ENCODE results near the gene EMSY. TPM values are rescaled to one million over a fixed set of nuclear protein-coding genes. Genes with fewer than 3 reads are reported as not detected.

The EMSY gene
- polyA plus RNA-seq, 1 of the 3 experiments (the other 2 are of a cell fraction) = 11.1 TPM

DNA sequence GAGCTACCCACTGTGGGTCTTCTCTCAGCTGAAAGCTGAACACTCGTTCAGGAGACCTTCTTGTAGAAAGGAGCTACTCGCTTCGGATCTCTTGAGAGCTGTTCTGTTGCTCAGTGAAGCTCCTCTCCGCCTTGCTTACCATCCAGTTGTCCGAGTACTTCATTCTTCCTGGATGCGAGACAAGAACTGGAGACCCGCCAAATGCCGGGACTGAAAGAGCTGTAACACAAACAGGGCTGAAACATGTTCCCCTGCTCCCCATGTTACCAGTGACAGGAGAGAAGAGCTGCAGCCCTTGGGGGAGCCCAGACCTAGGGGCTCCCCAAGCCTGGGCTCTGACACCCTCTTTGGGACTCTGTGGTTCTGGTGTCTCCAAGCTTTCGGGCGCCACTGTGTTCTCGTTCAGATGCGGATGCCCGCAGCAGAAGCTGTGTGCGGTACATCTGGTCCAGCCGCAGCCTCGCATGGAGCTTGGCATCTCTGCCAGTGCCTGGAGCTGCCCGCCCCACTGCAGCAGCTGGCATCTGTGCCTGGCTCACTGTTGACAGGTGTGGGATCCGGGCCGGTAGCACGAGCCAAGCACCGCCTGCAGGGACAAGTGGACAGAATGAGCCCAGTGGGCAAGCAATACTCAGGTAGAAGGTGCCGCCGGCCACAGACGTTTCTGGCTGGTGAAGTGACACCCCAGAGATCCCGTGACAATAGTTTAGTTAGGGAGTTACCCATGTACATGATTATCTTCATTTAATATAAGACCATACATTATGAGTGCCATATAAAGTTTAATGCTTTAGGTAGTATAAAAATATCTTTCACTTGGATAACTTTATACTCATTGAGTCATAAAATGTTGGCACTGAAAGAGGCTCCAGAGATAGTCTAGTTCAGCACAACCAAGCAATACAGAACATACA, 49.1 kb downstream of the EMSY start:
- POLR2A ChIA-PET = no interaction called here
- Histone ChIP-seq H3K27ac (ENCODE audit: low read depth in 2 of 2, low read length in 1 of 2) (no peak overlapping the region), H4K20me1 (ENCODE audit: insufficient read depth) (no peaks in the 10 kb centered on the region), H3K4me1 (ENCODE audit: control insufficient read depth in 1 of 2, insufficient read depth in 2 of 2, low read depth in 1 of 2, low read length in 1 of 2) (no peaks in the 10 kb centered on the region), H3K9me2 (no peaks in the 10 kb centered on the region), H3K27me3 (ENCODE audit: insufficient read depth) (no peaks in the 10 kb centered on the region), H2AFZ (ENCODE audit: low read depth) (no peak overlapping the region), H3K9ac (no peak overlapping the region), H3K36me3 (replicated peaks in 1 of 2; ENCODE audit: control insufficient read depth in 1 of 2, insufficient read depth in 2 of 2, low read length in 1 of 2) (peaks cover 26 to 30% of the 10 kb centered on the region in 2 experiments), H3K4me2 (no peak overlapping the region), H3F3A (replicated peaks; ENCODE audit: insufficient read depth) (no peaks in the 10 kb centered on the region), H3K4me3 (ENCODE audit: low read depth in 2 of 2, low read length in 1 of 2) (no peak overlapping the region), H3K79me2 (ENCODE audit: insufficient read depth) (no peaks in the 10 kb centered on the region), H3K9me3 (no peaks in the 10 kb centered on the region)
- CTCF ChIA-PET = interaction anchor here (1.1 kb wide), 1 partner anchor 18 kb away, joined by 4 read pairs; no protein-coding TSS in a partner anchor
- WGBS (ENCODE audit: low lambda C conversion rate) = 93% methylated on average over 15 of the region's 25 CpGs
- DNase-seq = no peak
- no peak for TF ChIP-seq FOXM1 (IDR thresholded peaks at IDR 0.05; ENCODE audit: low read depth)

GRCh38 chr11:76495019-76495418, 50.2 kb downstream of the EMSY start:
- Histone ChIP-seq H3K9me2 (no peaks in the 10 kb centered on the region), H3K9me3 (no peaks in the 10 kb centered on the region), H3K4me1 (ENCODE audit: control insufficient read depth in 1 of 2, insufficient read depth in 2 of 2, low read depth in 1 of 2, low read length in 1 of 2) (no peaks in the 10 kb centered on the region), H3K27me3 (ENCODE audit: insufficient read depth) (no peaks in the 10 kb centered on the region), H3K36me3 (replicated peaks in 1 of 2; ENCODE audit: control insufficient read depth in 1 of 2, insufficient read depth in 2 of 2, low read length in 1 of 2) (peaks cover 26 to 30% of the 10 kb centered on the region in 2 experiments), H3F3A (replicated peaks; ENCODE audit: insufficient read depth) (no peaks in the 10 kb centered on the region), H3K4me2 (no peak overlapping the region), H3K4me3 (ENCODE audit: low read depth in 2 of 2, low read length in 1 of 2) (no peak overlapping the region), H2AFZ (ENCODE audit: low read depth) (no peak overlapping the region), H3K79me2 (ENCODE audit: insufficient read depth) (no peaks in the 10 kb centered on the region), H4K20me1 (ENCODE audit: insufficient read depth) (no peaks in the 10 kb centered on the region), H3K27ac (ENCODE audit: low read depth in 2 of 2, low read length in 1 of 2) (no peak overlapping the region), H3K9ac (no peak overlapping the region)
- TF ChIP-seq, protein P1, sequence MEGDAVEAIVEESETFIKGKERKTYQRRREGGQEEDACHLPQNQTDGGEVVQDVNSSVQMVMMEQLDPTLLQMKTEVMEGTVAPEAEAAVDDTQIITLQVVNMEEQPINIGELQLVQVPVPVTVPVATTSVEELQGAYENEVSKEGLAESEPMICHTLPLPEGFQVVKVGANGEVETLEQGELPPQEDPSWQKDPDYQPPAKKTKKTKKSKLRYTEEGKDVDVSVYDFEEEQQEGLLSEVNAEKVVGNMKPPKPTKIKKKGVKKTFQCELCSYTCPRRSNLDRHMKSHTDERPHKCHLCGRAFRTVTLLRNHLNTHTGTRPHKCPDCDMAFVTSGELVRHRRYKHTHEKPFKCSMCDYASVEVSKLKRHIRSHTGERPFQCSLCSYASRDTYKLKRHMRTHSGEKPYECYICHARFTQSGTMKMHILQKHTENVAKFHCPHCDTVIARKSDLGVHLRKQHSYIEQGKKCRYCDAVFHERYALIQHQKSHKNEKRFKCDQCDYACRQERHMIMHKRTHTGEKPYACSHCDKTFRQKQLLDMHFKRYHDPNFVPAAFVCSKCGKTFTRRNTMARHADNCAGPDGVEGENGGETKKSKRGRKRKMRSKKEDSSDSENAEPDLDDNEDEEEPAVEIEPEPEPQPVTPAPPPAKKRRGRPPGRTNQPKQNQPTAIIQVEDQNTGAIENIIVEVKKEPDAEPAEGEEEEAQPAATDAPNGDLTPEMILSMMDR (IDR thresholded peaks at IDR 0.05) = no peak
- TF ChIP-seq EZH2phosphoT487 (IDR thresholded peaks at IDR 0.05; ENCODE audit: borderline replicate concordance, low read depth) = no peak
- no peak for TF ChIP-seq SIN3A (IDR thresholded peaks at IDR 0.05; ENCODE audit: borderline replicate concordance, low read depth, low read length)
- ChIA-PET POLR2A (no interaction called here), CTCF (no interaction called here)
- no peak for DNase-seq
- 100% methylated on average over 3 of the region's 3 CpGs for WGBS (ENCODE audit: low lambda C conversion rate)

GRCh38 chr11:76496174-76496573, 51.4 kb downstream of the EMSY start:
- H3K4me2 ChIP-seq = no peak overlapping the region
- no peak for TF ChIP-seq EP300 (IDR thresholded peaks at IDR 0.05; ENCODE audit: borderline replicate concordance in 1 of 2, low read depth in 1 of 2, low read length in 1 of 2)
- TF ChIP-seq, protein P2, sequence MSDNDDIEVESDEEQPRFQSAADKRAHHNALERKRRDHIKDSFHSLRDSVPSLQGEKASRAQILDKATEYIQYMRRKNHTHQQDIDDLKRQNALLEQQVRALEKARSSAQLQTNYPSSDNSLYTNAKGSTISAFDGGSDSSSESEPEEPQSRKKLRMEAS (IDR thresholded peaks at IDR 0.05; ENCODE audit: low read depth) = no peak
- no peak for TF ChIP-seq EZH2phosphoT487 (IDR thresholded peaks at IDR 0.05; ENCODE audit: borderline replicate concordance, low read depth)
- TF ChIP-seq, protein P3, sequence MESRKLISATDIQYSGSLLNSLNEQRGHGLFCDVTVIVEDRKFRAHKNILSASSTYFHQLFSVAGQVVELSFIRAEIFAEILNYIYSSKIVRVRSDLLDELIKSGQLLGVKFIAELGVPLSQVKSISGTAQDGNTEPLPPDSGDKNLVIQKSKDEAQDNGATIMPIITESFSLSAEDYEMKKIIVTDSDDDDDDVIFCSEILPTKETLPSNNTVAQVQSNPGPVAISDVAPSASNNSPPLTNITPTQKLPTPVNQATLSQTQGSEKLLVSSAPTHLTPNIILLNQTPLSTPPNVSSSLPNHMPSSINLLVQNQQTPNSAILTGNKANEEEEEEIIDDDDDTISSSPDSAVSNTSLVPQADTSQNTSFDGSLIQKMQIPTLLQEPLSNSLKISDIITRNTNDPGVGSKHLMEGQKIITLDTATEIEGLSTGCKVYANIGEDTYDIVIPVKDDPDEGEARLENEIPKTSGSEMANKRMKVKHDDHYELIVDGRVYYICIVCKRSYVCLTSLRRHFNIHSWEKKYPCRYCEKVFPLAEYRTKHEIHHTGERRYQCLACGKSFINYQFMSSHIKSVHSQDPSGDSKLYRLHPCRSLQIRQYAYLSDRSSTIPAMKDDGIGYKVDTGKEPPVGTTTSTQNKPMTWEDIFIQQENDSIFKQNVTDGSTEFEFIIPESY (IDR thresholded peaks at IDR 0.05; ENCODE audit: borderline replicate concordance, low read depth) = no peak
- 97% methylated on average over 1 of the region's 1 CpG for WGBS (ENCODE audit: low lambda C conversion rate)
- no peaks in the 10 kb centered on the region for H3F3A ChIP-seq (replicated peaks; ENCODE audit: insufficient read depth)
- no peak overlapping the region for H3K9ac ChIP-seq
- H3K27me3 ChIP-seq (ENCODE audit: insufficient read depth) = no peaks in the 10 kb centered on the region
- no peaks in the 10 kb centered on the region for H3K79me2 ChIP-seq (ENCODE audit: insufficient read depth)
- POLR2A ChIA-PET = no interaction called here
- no peaks in the 10 kb centered on the region for H3K9me2 ChIP-seq
- no peak overlapping the region for H3K27ac ChIP-seq (ENCODE audit: low read depth in 2 of 2, low read length in 1 of 2)
- no peaks in the 10 kb centered on the region for H4K20me1 ChIP-seq (ENCODE audit: insufficient read depth)
- no peak for DNase-seq
- CTCF ChIA-PET = no interaction called here
- H3K4me1 ChIP-seq (ENCODE audit: control insufficient read depth in 1 of 2, insufficient read depth in 2 of 2, low read depth in 1 of 2, low read length in 1 of 2) = no peaks in the 10 kb centered on the region
- H2AFZ ChIP-seq (ENCODE audit: low read depth) = no peak overlapping the region
- H3K36me3 ChIP-seq (replicated peaks in 1 of 2; ENCODE audit: control insufficient read depth in 1 of 2, insufficient read depth in 2 of 2, low read length in 1 of 2) = peaks cover 37 to 39% of the 10 kb centered on the region in 2 experiments
- H3K4me3 ChIP-seq (ENCODE audit: low read depth in 2 of 2, low read length in 1 of 2) = no peak overlapping the region
- peaks cover 4% of the 10 kb centered on the region; the same call in 1 of the 2 replicates for H3K9me3 ChIP-seq

All from SK-N-SH (cell line).